NT2/D1 (cell line): Measurements from ENCODE around the gene AGER.

Source experiments
- DNase-seq: peaks from one replicate; pipeline ENCODE4 v3.0.0-alpha.2; 2011; ENCODE audit warnings: low read depth, low spot score
- H3K27me3 ChIP-seq: 2 replicates; pipeline ENCODE4 v1.6.0; 2011; ENCODE audit warnings: mild to moderate bottlenecking; ENCODE audit not compliant: insufficient read length, insufficient read depth
- H3K36me3 ChIP-seq: 2 replicates; pipeline ENCODE4 v1.6.1; 2011; ENCODE audit warnings: mild to moderate bottlenecking, low read length, mixed read lengths; ENCODE audit not compliant: insufficient read depth, insufficient read length
- H3K4me1 ChIP-seq: 2 replicates; pipeline ENCODE4 v1.5.1; 2011; ENCODE audit not compliant: insufficient read depth, insufficient read length
- H3K4me3 ChIP-seq: 2 replicates; pipeline ENCODE4 v1.5.1; 2011; ENCODE audit warnings: low read depth; ENCODE audit not compliant: insufficient read length
- H3K9ac ChIP-seq: 2 replicates; pipeline ENCODE4 v1.6.0; 2011; ENCODE audit warnings: low read depth; ENCODE audit not compliant: insufficient read length
- H3K9me3 ChIP-seq: 2 replicates; pipeline ENCODE4 v1.5.1; 2011; ENCODE audit warnings: mild to moderate bottlenecking, low read length; ENCODE audit not compliant: insufficient read depth
- SUZ12 ChIP-seq: IDR thresholded peaks from 2 replicates; pipeline ENCODE4 v1.6.1; 2011; ENCODE audit not compliant: insufficient read length, insufficient read depth; ENCODE audit errors: extremely low read depth
- YY1 ChIP-seq: IDR thresholded peaks from 2 replicates; pipeline ENCODE4 v1.6.1; 2011; ENCODE audit not compliant: insufficient read length, insufficient read depth
- ZNF274 ChIP-seq: IDR thresholded peaks from 2 replicates; pipeline ENCODE4 v1.6.1; 2011; ENCODE audit warnings: mild to moderate bottlenecking, low read depth, low read length

AGER gene

GRCh38 chr6:32184084-32184640 is at the start of gene AGER:
AGER (minus strand) TSS chr6:32184253; CDS start chr6:32184222, 31 bp downstream.
- Histone ChIP-seq H3K9me3 (no peaks in the 10 kb centered on the region), H3K9ac (no peak within 1 kb of the TSS), H3K36me3 (peaks cover 54% of the 10 kb centered on the region), H3K27me3 (no peaks in the 10 kb centered on the region), H3K4me3 (no peak within 1 kb of the TSS), H3K4me1 (peaks cover 5% of the 10 kb centered on the region)
- no peak for DNase-seq
- TF ChIP-seq YY1 (no peak), ZNF274 (no peak), SUZ12 (no peak)

GRCh38 chr6:32226434-32226833 is 42.4 kb upstream of the AGER start:
- H3K27me3 ChIP-seq, result no peaks in the 10 kb centered on the region
- TF ChIP-seq ZNF274, result no peak
- TF ChIP-seq SUZ12, result no peak
- TF ChIP-seq YY1, result no peak
- no peak for DNase-seq
- H3K9ac ChIP-seq, result no peak overlapping the region
- H3K4me1 ChIP-seq, result no peaks in the 10 kb centered on the region
- no peaks in the 10 kb centered on the region for H3K36me3 ChIP-seq
- no peak overlapping the region for H3K4me3 ChIP-seq
- H3K9me3 ChIP-seq, result no peaks in the 10 kb centered on the region

- Histone ChIP-seq H3K4me1 (no peaks in the 10 kb centered on the region), H3K36me3 (no peaks in the 10 kb centered on the region), H3K27me3 (no peaks in the 10 kb centered on the region), H3K9ac (no peak overlapping the region), H3K4me3 (no peak overlapping the region), H3K9me3 (no peaks in the 10 kb centered on the region)
- no peak for DNase-seq
- TF ChIP-seq ZNF274, result no peak
- TF ChIP-seq SUZ12, result no peak
- TF ChIP-seq YY1, result no peak
These were observed 40.6 kb upstream of the AGER start for GRCh38 chr6:32224696-32225095.

- Histone ChIP-seq H3K27me3 (no peaks in the 10 kb centered on the region), H3K36me3 (no peaks in the 10 kb centered on the region), H3K4me3 (no peak within 1 kb of the TSS), H3K4me1 (no peaks in the 10 kb centered on the region), H3K9ac (no peak within 1 kb of the TSS), H3K9me3 (no peaks in the 10 kb centered on the region)
- no peak for DNase-seq
- no peak for TF ChIP-seq SUZ12
- TF ChIP-seq YY1, result no peak
- TF ChIP-seq ZNF274, result no peak
These were observed 39.5 kb upstream of the AGER start, which contains the start of gene NOTCH4 for GRCh38 chr6:32223258-32224235. NOTCH4 (minus strand) TSS chr6:32224067; CDS start chr6:32223928, 139 bp downstream.

GRCh38 chr6:32222333-32223230 is 38.5 kb upstream of the AGER start:
- TF ChIP-seq ZNF274 (no peak), SUZ12 (no peak), YY1 (no peak)

GRCh38 chr6:32220021-32220420 is 36.0 kb upstream of the AGER start:
- H3K9ac ChIP-seq, result no peak overlapping the region
- H3K9me3 ChIP-seq, result no peaks in the 10 kb centered on the region
- TF ChIP-seq SUZ12, result no peak
- no peak for DNase-seq
- H3K4me3 ChIP-seq, result no peak overlapping the region
- H3K4me1 ChIP-seq, result no peaks in the 10 kb centered on the region
- no peaks in the 10 kb centered on the region for H3K36me3 ChIP-seq
- no peaks in the 10 kb centered on the region for H3K27me3 ChIP-seq

More at GRCh38 chr6:32222333-32223230, 38.5 kb upstream of the AGER start:
- H3K4me3 ChIP-seq, result no peak overlapping the region
- H3K27me3 ChIP-seq, result no peaks in the 10 kb centered on the region
- no peaks in the 10 kb centered on the region for H3K4me1 ChIP-seq
- H3K9ac ChIP-seq, result no peak overlapping the region
- no peaks in the 10 kb centered on the region for H3K9me3 ChIP-seq
- DNase-seq, result no peak
- no peaks in the 10 kb centered on the region for H3K36me3 ChIP-seq

GRCh38 chr6:32218167-32218566 is 34.1 kb upstream of the AGER start:
- no peak for DNase-seq
- no peak for TF ChIP-seq YY1
- TF ChIP-seq ZNF274, result no peak
- TF ChIP-seq SUZ12, result no peak
- no peaks in the 10 kb centered on the region for H3K36me3 ChIP-seq

More at GRCh38 chr6:32218167-32218566, 34.1 kb upstream of the AGER start:
- no peak overlapping the region for H3K9ac ChIP-seq
- no peaks in the 10 kb centered on the region for H3K9me3 ChIP-seq
- no peak overlapping the region for H3K4me3 ChIP-seq
- no peaks in the 10 kb centered on the region for H3K4me1 ChIP-seq
- no peaks in the 10 kb centered on the region for H3K27me3 ChIP-seq
